ENCODE results near the gene WFS1. TPM values are rescaled to one million over a fixed set of nuclear protein-coding genes. Genes with fewer than 3 reads are reported as not detected.

Gene WFS1
- total and polyA plus RNA-seq, 2 of the 13 experiments (the other 11 are each of a cell fraction or from before 2014, with no cell fraction given) = 39.1 to 42.2 TPM

- Histone ChIP-seq H3K27me3 (ENCODE audit: control insufficient read depth in 1 of 2, insufficient read depth in 2 of 2, low read length in 2 of 2) (peaks cover 2 to 37% of the 10 kb centered on the region in 2 experiments; a peak in 2 of 5 replicates), H3K9me3 (ENCODE audit: low read length) (no peaks in the 10 kb centered on the region), H3K9ac (ENCODE audit: insufficient read depth, low read depth, low read length) (no peak overlapping the region), H3K4me3 (replicated peaks in 1 of 3; ENCODE audit: insufficient read depth in 1 of 3, low read depth in 2 of 3, low read length in 3 of 3) (no peak overlapping the region), H3K4me2 (ENCODE audit: low read depth, low read length) (no peak overlapping the region), H3K4me1 (ENCODE audit: insufficient read depth, low read length) (no peaks in the 10 kb centered on the region), H4K20me1 (ENCODE audit: insufficient read depth, low read length) (no peaks in the 10 kb centered on the region), H2AFZ (ENCODE audit: low read length) (no peak overlapping the region), H3K79me2 (ENCODE audit: insufficient read depth, low read length) (no peaks in the 10 kb centered on the region), H3K36me3 (replicated peaks in 1 of 2; ENCODE audit: control insufficient read depth in 1 of 2, insufficient read depth in 2 of 2, low read length in 2 of 2) (no peaks in the 10 kb centered on the region), H3K27ac (ENCODE audit: extremely low read length, insufficient read depth, low read length) (no peak overlapping the region)
- WGBS (ENCODE audit: low lambda C conversion rate) = 0% methylated on average over 1 of the region's 1 CpG
- in situ Hi-C loops (cut with HindIII; ENCODE audit: extremely low pct_ligation_motif_present, low pct_unique_long_range_greater_than_20kb) (no loop called here), intact Hi-C loops (cut with micrococcal nuclease; ENCODE audit: unreplicated experiment) (loop anchor here (1.0 to 10.0 kb wide), 2 partner anchors 76 to 294 kb away; no protein-coding TSS in a partner anchor)
- ATAC-seq = no peak
- no peak for FAIRE-seq
- ChIA-PET POLR2A (no interaction called here), CTCF (ENCODE audit: low intra/inter-chr PET ratio, low total read pairs) (interaction anchor here (4.8 kb wide), 1 partner anchor 78 kb away, joined by 66 read pairs; no protein-coding TSS in a partner anchor)
- TF ChIP-seq MAZ (IDR thresholded peaks at IDR 0.05; ENCODE audit: borderline replicate concordance, low read depth, low read length) (no peak), MAZ (CRISPR knock-in tag; IDR thresholded peaks at IDR 0.05; ENCODE audit: low read depth) (no peak), CREBL2 (CRISPR knock-in tag; IDR thresholded peaks at IDR 0.05; ENCODE audit: borderline replicate concordance) (no peak), MATR3 (CRISPR knock-in tag; IDR thresholded peaks at IDR 0.05) (no peak), ZNF597 (CRISPR knock-in tag; IDR thresholded peaks at IDR 0.05) (no peak), HNF4G (IDR thresholded peaks at IDR 0.05; ENCODE audit: borderline replicate concordance, low read depth, low read length) (no peak), HNF4G (CRISPR knock-in tag; IDR thresholded peaks at IDR 0.05; ENCODE audit: borderline replicate concordance, low read depth) (no peak), KLF9 (CRISPR knock-in tag; IDR thresholded peaks at IDR 0.05; ENCODE audit: low read depth) (no peak), ZNF777 (CRISPR knock-in tag; IDR thresholded peaks at IDR 0.05) (no peak), POLR2G (IDR thresholded peaks at IDR 0.05; ENCODE audit: low read depth, low read length) (no peak), RFXANK (CRISPR knock-in tag; IDR thresholded peaks at IDR 0.05) (no peak), PHF5A (CRISPR knock-in tag; IDR thresholded peaks at IDR 0.05; ENCODE audit: low read depth, unreplicated experiment) (no peak), KLF16 (CRISPR knock-in tag; IDR thresholded peaks at IDR 0.05) (no peak), ZNF557 (CRISPR knock-in tag; IDR thresholded peaks at IDR 0.05) (no peak), NBN (conservative IDR thresholded peaks at IDR 0.05) (no peak), TOE1 (CRISPR knock-in tag; IDR thresholded peaks at IDR 0.05) (no peak), THAP9 (CRISPR knock-in tag; IDR thresholded peaks at IDR 0.05; ENCODE audit: borderline replicate concordance) (no peak), ZNF292 (CRISPR knock-in tag; IDR thresholded peaks at IDR 0.05; ENCODE audit: borderline replicate concordance, low read depth) (no peak), BCL6 (CRISPR knock-in tag; IDR thresholded peaks at IDR 0.05) (no peak), KMT2A (CRISPR knock-in tag; IDR thresholded peaks at IDR 0.05) (no peak), PREB (CRISPR knock-in tag; IDR thresholded peaks at IDR 0.05) (no peak), REL (CRISPR knock-in tag; conservative IDR thresholded peaks at IDR 0.05) (no peak)
- DNase-seq (ENCODE audit: low spot score) = no peak
- BruUV-seq (replicated peaks) = no TSS peak
These were observed 18.7 kb upstream of the WFS1 start for GRCh38 chr4:6250984-6251295.
